SU-DHL-6 (cell line): Measurements from ENCODE around the gene TMPRSS9.

ENCODE experiments used
- H2AFZ ChIP-seq: fragments of 200-600 bp; sonication (generic); 2 replicates; pipeline ENCODE4 v1.6.1; 2014; ENCODE audit warnings: low read depth, mild to moderate bottlenecking, moderate library complexity, mixed read lengths, antibody characterized with exemption, low read length; ENCODE audit not compliant: severe bottlenecking
- H3F3A ChIP-seq: fragments of 200-600 bp; shearing (Covaris generic); 2 replicates; pipeline ENCODE4 v1.6.0; 2016; ENCODE audit warnings: antibody characterized with exemption, mild to moderate bottlenecking; ENCODE audit not compliant: insufficient read depth
- H3K27ac ChIP-seq: fragments of 200-600 bp; sonication (generic); 2 replicates; pipeline ENCODE4 v1.5.1; 2016; ENCODE audit warnings: low read depth, mild to moderate bottlenecking, low read length, moderate library complexity, mixed read lengths
- H3K27me3 ChIP-seq: fragments of 200-600 bp; sonication (generic), shearing (Covaris generic); 2 replicates; pipeline ENCODE4 v1.6.0; 2014; ENCODE audit warnings: mild to moderate bottlenecking, low read length
- H3K36me3 ChIP-seq: fragments of 200-600 bp; sonication (generic); 2 replicates; pipeline ENCODE4 v1.6.1; 2014; ENCODE audit warnings: mild to moderate bottlenecking, low read length, mixed read lengths
- H3K4me2 ChIP-seq: fragments of 300-600, 200-600 bp; shearing (Covaris generic), sonication (generic); 2 replicates; pipeline ENCODE4 v1.6.0; 2014; ENCODE audit warnings: low read length, low read depth, mild to moderate bottlenecking; ENCODE audit not compliant: poor library complexity, severe bottlenecking
- H3K4me3 ChIP-seq: fragments of 200-600 bp; sonication (generic); 2 replicates; pipeline ENCODE4 v1.5.1; 2014; ENCODE audit warnings: antibody characterized with exemption, low read length, mild to moderate bottlenecking, mixed read lengths; ENCODE audit not compliant: insufficient read depth, poor library complexity, severe bottlenecking
- H3K79me2 ChIP-seq: fragments of 200-600 bp; sonication (generic); 2 replicates; pipeline ENCODE4 v1.6.1; 2014; ENCODE audit warnings: mild to moderate bottlenecking, low read length, moderate library complexity; ENCODE audit not compliant: insufficient read depth
- H3K9ac ChIP-seq: fragments of 200-600 bp; sonication (generic); 2 replicates; pipeline ENCODE4 v1.7.0; 2014; ENCODE audit warnings: mild to moderate bottlenecking, low read length
- H3K9me2 ChIP-seq: fragments of 200-600 bp; sonication (generic); replicated peaks from 2 replicates; pipeline ENCODE4 v1.6.1; 2014; ENCODE audit warnings: low read length; ENCODE audit not compliant: insufficient read depth
- H3K9me3 ChIP-seq: fragments of 200-600 bp; sonication (generic); 2 replicates; pipeline ENCODE4 v1.6.1; 2014; ENCODE audit warnings: low read length, mixed read lengths; ENCODE audit not compliant: insufficient read depth
- H4K20me1 ChIP-seq: fragments of 200-600 bp; sonication (generic); 2 replicates; pipeline ENCODE4 v1.6.1; 2014; ENCODE audit warnings: low read depth, mild to moderate bottlenecking, antibody characterized with exemption, low read length, moderate library complexity, mixed read lengths
- EZH2phosphoT487 ChIP-seq: fragments of 200-600 bp; sonication (generic), shearing (Covaris generic); conservative IDR thresholded peaks from 2 replicates; pipeline ENCODE4 v1.6.1; 2018; ENCODE audit warnings: mild to moderate bottlenecking, antibody characterized with exemption, low read length, moderate library complexity, mixed read lengths
- TF ChIP-seq, protein P1 (sequence below): fragments of 200-600 bp; sonication (generic); IDR thresholded peaks from one replicate; pipeline ENCODE4 v1.5.1; 2017; ENCODE audit warnings: antibody characterized with exemption, mild to moderate bottlenecking, low read length, moderate library complexity; ENCODE audit not compliant: insufficient read depth, poor library complexity, severe bottlenecking

TMPRSS9 gene

DNA sequence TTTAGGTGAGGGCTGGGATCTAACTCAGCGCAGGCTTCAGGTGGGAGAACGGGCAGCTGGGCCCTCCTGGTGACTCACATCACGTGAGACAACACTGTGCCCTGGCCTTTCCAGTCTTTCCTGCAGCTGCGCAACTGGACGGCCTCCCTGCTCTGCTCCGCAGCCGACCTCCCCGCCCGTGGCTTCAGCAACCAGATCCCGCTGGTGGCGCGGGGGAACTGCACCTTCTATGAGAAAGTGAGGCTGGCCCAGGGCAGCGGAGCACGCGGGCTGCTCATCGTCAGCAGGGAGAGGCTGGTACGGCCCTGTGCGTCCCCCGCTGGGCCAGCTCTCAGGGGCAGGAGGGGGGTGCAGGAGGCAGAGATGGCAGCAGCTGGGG lies 22.7 kb upstream of the TMPRSS9 start:
- Histone ChIP-seq H3F3A (no peaks in the 10 kb centered on the region), H3K79me2 (no peaks in the 10 kb centered on the region)
- TF ChIP-seq EZH2phosphoT487: no peak
- TF ChIP-seq, protein P1, sequence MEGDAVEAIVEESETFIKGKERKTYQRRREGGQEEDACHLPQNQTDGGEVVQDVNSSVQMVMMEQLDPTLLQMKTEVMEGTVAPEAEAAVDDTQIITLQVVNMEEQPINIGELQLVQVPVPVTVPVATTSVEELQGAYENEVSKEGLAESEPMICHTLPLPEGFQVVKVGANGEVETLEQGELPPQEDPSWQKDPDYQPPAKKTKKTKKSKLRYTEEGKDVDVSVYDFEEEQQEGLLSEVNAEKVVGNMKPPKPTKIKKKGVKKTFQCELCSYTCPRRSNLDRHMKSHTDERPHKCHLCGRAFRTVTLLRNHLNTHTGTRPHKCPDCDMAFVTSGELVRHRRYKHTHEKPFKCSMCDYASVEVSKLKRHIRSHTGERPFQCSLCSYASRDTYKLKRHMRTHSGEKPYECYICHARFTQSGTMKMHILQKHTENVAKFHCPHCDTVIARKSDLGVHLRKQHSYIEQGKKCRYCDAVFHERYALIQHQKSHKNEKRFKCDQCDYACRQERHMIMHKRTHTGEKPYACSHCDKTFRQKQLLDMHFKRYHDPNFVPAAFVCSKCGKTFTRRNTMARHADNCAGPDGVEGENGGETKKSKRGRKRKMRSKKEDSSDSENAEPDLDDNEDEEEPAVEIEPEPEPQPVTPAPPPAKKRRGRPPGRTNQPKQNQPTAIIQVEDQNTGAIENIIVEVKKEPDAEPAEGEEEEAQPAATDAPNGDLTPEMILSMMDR: no peak

DNA sequence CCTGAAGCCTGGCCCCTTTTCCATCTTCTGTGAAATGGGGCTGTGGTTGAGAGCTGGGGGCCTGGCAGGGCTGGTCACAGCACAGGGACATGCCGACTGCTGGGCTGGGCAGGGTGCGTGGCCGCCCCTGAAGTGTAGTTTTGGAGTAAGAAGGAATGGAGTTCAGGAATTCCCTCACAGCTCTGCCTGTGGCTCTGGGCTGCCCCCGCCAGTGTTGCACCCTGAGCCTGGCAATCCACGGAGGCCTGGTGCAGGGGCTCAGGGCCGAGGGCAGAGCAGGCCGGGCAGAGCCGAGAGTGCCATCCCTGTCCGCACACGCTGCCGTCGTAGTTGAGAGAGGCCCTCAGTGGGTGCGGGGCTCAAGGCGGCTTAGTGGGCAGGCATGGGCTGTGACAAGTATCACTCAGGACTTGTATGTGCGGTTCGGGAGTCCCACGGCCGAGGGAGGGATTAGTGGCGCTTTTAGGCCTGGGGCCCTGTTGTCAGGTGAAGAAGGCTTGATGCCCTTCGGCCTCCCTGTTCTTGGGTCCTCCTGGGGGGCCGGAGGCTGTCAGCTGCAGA lies 21.9 kb upstream of the TMPRSS9 start:
- TF ChIP-seq, protein P1: no peak
- TF ChIP-seq EZH2phosphoT487: no peak
- no peaks in the 10 kb centered on the region for H3K27me3 ChIP-seq
- H3K4me3 ChIP-seq: no peak overlapping the region
- H3K9ac ChIP-seq: no peak overlapping the region
- no peak overlapping the region for H3K27ac ChIP-seq
- no peaks in the 10 kb centered on the region for H3F3A ChIP-seq
- H3K4me2 ChIP-seq: no peak overlapping the region
- no peaks in the 10 kb centered on the region for H4K20me1 ChIP-seq
- H3K9me2 ChIP-seq: no peaks in the 10 kb centered on the region
- H2AFZ ChIP-seq: no peak overlapping the region
- H3K36me3 ChIP-seq: no peaks in the 10 kb centered on the region
- no peaks in the 10 kb centered on the region for H3K79me2 ChIP-seq
- H3K9me3 ChIP-seq: no peaks in the 10 kb centered on the region

More for the DNA sequence above, 22.7 kb upstream of the TMPRSS9 start:
- Histone ChIP-seq H3K27ac (no peak overlapping the region), H3K9ac (no peak overlapping the region), H4K20me1 (no peaks in the 10 kb centered on the region), H2AFZ (no peak overlapping the region), H3K36me3 (no peaks in the 10 kb centered on the region), H3K9me3 (no peaks in the 10 kb centered on the region), H3K4me2 (no peak overlapping the region), H3K9me2 (no peaks in the 10 kb centered on the region), H3K27me3 (no peaks in the 10 kb centered on the region), H3K4me3 (no peak overlapping the region)

DNA sequence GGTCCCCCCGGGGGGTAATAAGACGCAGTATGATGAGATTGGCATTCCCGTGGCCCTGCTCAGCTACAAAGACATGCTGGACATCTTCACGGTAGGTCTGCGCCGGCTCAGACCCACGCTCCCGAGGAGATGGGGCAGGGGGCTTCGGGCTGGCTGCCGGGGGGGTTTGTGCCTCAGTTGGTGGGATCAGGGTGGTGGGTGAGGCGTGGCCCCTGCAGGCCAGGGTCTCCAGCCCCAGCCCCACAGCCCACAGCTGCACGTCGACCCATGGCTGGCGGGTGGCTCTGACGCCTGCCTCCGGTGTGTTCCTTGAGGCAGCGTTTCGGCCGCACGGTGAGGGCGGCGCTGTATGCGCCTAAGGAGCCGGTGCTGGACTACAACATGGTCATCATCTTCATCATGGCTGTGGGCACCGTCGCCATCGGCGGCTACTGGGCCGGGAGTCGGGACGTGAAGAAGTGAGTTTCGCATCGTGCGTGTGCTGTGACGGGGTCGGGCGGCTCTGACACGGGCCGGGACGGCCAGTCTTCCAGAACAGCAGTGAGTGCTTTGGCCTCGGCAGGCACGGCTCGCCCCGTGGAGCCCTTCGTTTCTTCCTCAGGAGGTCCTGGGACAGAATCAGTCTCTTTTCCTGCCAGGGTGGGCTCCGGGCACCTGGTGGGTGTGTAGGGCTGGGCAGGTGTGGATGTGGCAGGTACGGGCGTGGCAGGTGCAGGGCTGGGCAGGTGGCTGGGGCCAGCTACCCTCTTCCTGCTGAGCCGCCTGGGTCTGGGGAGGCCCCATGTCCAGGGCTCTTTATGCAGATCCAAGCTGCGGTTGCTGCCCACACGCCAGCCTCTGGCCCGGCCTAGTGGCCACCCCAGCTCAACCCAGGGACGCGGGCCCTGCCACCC lies 21.1 kb upstream of the TMPRSS9 start:
- Histone ChIP-seq H3K9ac (no peak overlapping the region), H3K4me2 (no peak overlapping the region), H3K36me3 (no peaks in the 10 kb centered on the region)

More for the DNA sequence above, 21.1 kb upstream of the TMPRSS9 start:
- H3K27ac ChIP-seq: no peak overlapping the region
- H3K9me3 ChIP-seq: no peaks in the 10 kb centered on the region
- no peaks in the 10 kb centered on the region for H3K27me3 ChIP-seq
- H3F3A ChIP-seq: no peaks in the 10 kb centered on the region
- no peaks in the 10 kb centered on the region for H4K20me1 ChIP-seq
- no peak overlapping the region for H3K4me3 ChIP-seq
- H3K79me2 ChIP-seq: no peaks in the 10 kb centered on the region
- TF ChIP-seq, protein P1: no peak
- TF ChIP-seq EZH2phosphoT487: no peak
- no peaks in the 10 kb centered on the region for H3K9me2 ChIP-seq
- no peak overlapping the region for H2AFZ ChIP-seq
